H1 (cell line): ENCODE results near the gene PET100. TPM values are rescaled to one million over a fixed set of nuclear protein-coding genes. Genes with fewer than 3 reads are reported as not detected.

Experiments used
- CTCF ChIA-PET: fragments of 300-600 bp; sonication (Branson Sonifier 250); formaldehyde crosslinking; loops from one replicate; lab custom pipeline; 2021; ENCODE audit not compliant: partially characterized antibody; lab: Charles Lee
- POLR2A ChIA-PET: fragments of 300-600 bp; sonication (Branson Sonifier 250); formaldehyde crosslinking; loops from one replicate; lab custom pipeline; 2021; ENCODE audit warnings: inconsistent platforms; ENCODE audit not compliant: partially characterized antibody; lab: Charles Lee
- DNase-seq, 2 experiments: peaks; one replicate each; pipeline versions ENCODE4 v3.0.0 to v3.0.0-alpha.2; 2010 to 2022; ENCODE audit warnings: low spot score in 2 of 2, low read depth in 1 of 2, mixed read lengths in 1 of 2
- FAIRE-seq: peaks from 2 replicates; lab custom pipeline; 2011; peaks lifted over from hg19 to GRCh38; lab: Jason Lieb, UNC
- H2AFZ ChIP-seq: 2 replicates; pipeline ENCODE4 v1.8.1; 2012; ENCODE audit warnings: low read length, inconsistent platforms
- H2AK5ac ChIP-seq: 2 replicates; pipeline ENCODE4 v1.6.1; 2013; ENCODE audit warnings: low read depth, low read length
- H2BK120ac ChIP-seq: replicated peaks from 2 replicates; pipeline ENCODE3; 2013; ENCODE audit warnings: low read depth, low read length, inconsistent platforms
- H2BK12ac ChIP-seq: 2 replicates; pipeline ENCODE4 v1.6.1; 2013; ENCODE audit warnings: low read depth, low read length
- H2BK15ac ChIP-seq: 2 replicates; pipeline ENCODE4 v1.6.1; 2013; ENCODE audit warnings: low read length
- H2BK20ac ChIP-seq: 2 replicates; pipeline ENCODE4 v1.6.1; 2013; ENCODE audit warnings: low read length
- H2BK5ac ChIP-seq: 2 replicates; pipeline ENCODE4 v1.6.1; 2013; ENCODE audit warnings: low read depth, low read length
- H3K14ac ChIP-seq: 2 replicates; pipeline ENCODE4 v1.6.1; 2013; ENCODE audit warnings: inconsistent platforms; ENCODE audit not compliant: insufficient read length
- H3K18ac ChIP-seq: 2 replicates; pipeline ENCODE4 v1.6.1; 2013; ENCODE audit warnings: low read length; ENCODE audit errors: extremely low read depth
- H3K23ac ChIP-seq: 2 replicates; pipeline ENCODE4 v1.6.1; 2013; ENCODE audit warnings: inconsistent platforms; ENCODE audit not compliant: insufficient read length
- H3K23me2 ChIP-seq: 2 replicates; pipeline ENCODE4 v1.6.1; 2013; ENCODE audit warnings: low read depth, low read length
- H3K27ac ChIP-seq: 2 replicates; pipeline ENCODE4 v1.6.1; 2011; ENCODE audit warnings: low read depth, low read length, inconsistent platforms
- H3K27me3 ChIP-seq, 4 experiments: replicated peaks in 1 of 4; 1 replicate in 1 of 4; 2 replicates in 3 of 4; pipeline versions ENCODE4 v1.6.1 to v1.8.1; 2011 to 2013; ENCODE audit warnings: low read length in 3 of 4, mild to moderate bottlenecking in 3 of 4, inconsistent platforms in 2 of 4, mixed read lengths in 2 of 4, moderate library complexity in 1 of 4; ENCODE audit not compliant: control insufficient read depth in 3 of 4, insufficient read depth in 3 of 4; ENCODE audit errors: extremely low read depth in 1 of 4
- H3K36me3 ChIP-seq, 4 experiments: 2 replicates each; pipeline versions ENCODE4 v1.6.1 to v1.8.1; 2011 to 2013; ENCODE audit warnings: mild to moderate bottlenecking in 4 of 4, low read length in 3 of 4, moderate library complexity in 2 of 4, control low read depth in 1 of 4, inconsistent platforms in 1 of 4; ENCODE audit not compliant: insufficient read depth in 4 of 4, control insufficient read depth in 2 of 4
- H3K4ac ChIP-seq: replicated peaks from 2 replicates; pipeline ENCODE3; 2013; ENCODE audit warnings: low read length, low read depth, mixed read lengths, inconsistent platforms; ENCODE audit not compliant: insufficient read length
- H3K4me1 ChIP-seq, 4 experiments: replicated peaks in 1 of 4; 1 replicate in 1 of 4; 2 replicates in 3 of 4; pipeline versions ENCODE4 v1.6.1 to v1.8.1; 2011 to 2013; ENCODE audit warnings: low read length in 3 of 4, inconsistent platforms in 2 of 4, mixed read lengths in 1 of 4; ENCODE audit not compliant: insufficient read depth in 4 of 4, control insufficient read depth in 3 of 4
- H3K4me2 ChIP-seq, 2 experiments: 2 replicates each; pipeline versions ENCODE4 v1.6.1 to v1.8.1; 2011 to 2013; ENCODE audit warnings: low read depth in 2 of 2, low read length in 2 of 2, control low read depth in 1 of 2, inconsistent platforms in 1 of 2, mild to moderate bottlenecking in 1 of 2; ENCODE audit not compliant: insufficient read depth in 1 of 2
- H3K4me3 ChIP-seq, 4 experiments: fragments of 200-600, 300-600 bp in 1 of 4; sonication (generic), shearing (Covaris generic), sonication (Bioruptor Twin) in 1 of 4; 2 replicates each; pipeline versions ENCODE4 v1.5.1 to v1.8.1; 2011 to 2016; ENCODE audit warnings: low read length in 4 of 4, low read depth in 3 of 4, control low read depth in 2 of 4, inconsistent platforms in 2 of 4, mild to moderate bottlenecking in 2 of 4, mixed read lengths in 1 of 4, moderate library complexity in 1 of 4; ENCODE audit not compliant: insufficient read depth in 2 of 4; ENCODE audit errors: extremely low read depth in 1 of 4
- H3K56ac ChIP-seq: replicated peaks from 2 replicates; pipeline ENCODE3; 2013; ENCODE audit warnings: low read depth, mild to moderate bottlenecking, mixed read lengths, low read length, inconsistent platforms; ENCODE audit not compliant: insufficient read length
- H3K79me1 ChIP-seq: 2 replicates; pipeline ENCODE4 v1.6.1; 2013; ENCODE audit warnings: low read depth, low read length, control low read depth
- H3K79me2 ChIP-seq, 2 experiments: 2 replicates each; pipeline versions ENCODE4 v1.6.1 to v1.8.1; 2012 to 2013; ENCODE audit warnings: low read length in 2 of 2, mild to moderate bottlenecking in 2 of 2, inconsistent platforms in 1 of 2; ENCODE audit not compliant: insufficient read depth in 2 of 2, control insufficient read depth in 1 of 2
- H3K9ac ChIP-seq, 4 experiments: replicated peaks in 1 of 4; 1 replicate in 1 of 4; 2 replicates in 3 of 4; pipeline versions ENCODE4 v1.6.1 to v1.8.1; 2011 to 2013; ENCODE audit warnings: low read depth in 3 of 4, low read length in 3 of 4, control low read depth in 2 of 4, mild to moderate bottlenecking in 2 of 4, moderate library complexity in 2 of 4, inconsistent platforms in 1 of 4; ENCODE audit errors: extremely low read depth in 1 of 4
- H3K9me3 ChIP-seq, 2 experiments: 2 replicates each; pipeline versions ENCODE4 v1.6.1 to v1.8.1; 2012 to 2013; ENCODE audit warnings: mild to moderate bottlenecking in 2 of 2, moderate library complexity in 2 of 2, control low read depth in 1 of 2, inconsistent platforms in 1 of 2, low read depth in 1 of 2, low read length in 1 of 2, mixed read lengths in 1 of 2; ENCODE audit not compliant: insufficient read depth in 2 of 2
- H4K20me1 ChIP-seq, 2 experiments: replicated peaks in 1 of 2; 2 replicates each; pipeline versions ENCODE3 to v1.8.1; 2011 to 2013; ENCODE audit warnings: inconsistent platforms in 2 of 2, low read length in 2 of 2, mild to moderate bottlenecking in 1 of 2; ENCODE audit not compliant: insufficient read depth in 2 of 2, control insufficient read depth in 1 of 2
- H4K5ac ChIP-seq: 2 replicates; pipeline ENCODE4 v1.6.1; 2013; ENCODE audit warnings: low read length, low read depth, mixed read lengths, inconsistent platforms; ENCODE audit not compliant: insufficient read length
- H4K8ac ChIP-seq: 2 replicates; pipeline ENCODE4 v1.8.0; 2013; ENCODE audit warnings: mild to moderate bottlenecking, moderate library complexity, low read length, inconsistent platforms; ENCODE audit not compliant: insufficient read depth; ENCODE audit errors: extremely low read depth
- H4K91ac ChIP-seq: replicated peaks from 2 replicates; pipeline ENCODE3; 2013; ENCODE audit warnings: low read length, mixed read lengths, inconsistent platforms; ENCODE audit not compliant: insufficient read length
- CHD2 ChIP-seq: IDR thresholded peaks from 2 replicates; pipeline ENCODE4 v1.6.1; 2012; ENCODE audit warnings: low read length, improper control_type of control experiment
- CREB1 ChIP-seq: IDR thresholded peaks from 2 replicates; pipeline ENCODE4 v1.6.1; 2012; ENCODE audit warnings: inconsistent platforms
- NANOG ChIP-seq: IDR thresholded peaks from 2 replicates; pipeline ENCODE4 v1.6.1; 2011; ENCODE audit warnings: low read length, low read depth, mild to moderate bottlenecking, inconsistent platforms; ENCODE audit not compliant: insufficient read depth, poor library complexity, severe bottlenecking
- POLR2A ChIP-seq, 2 experiments: IDR thresholded peaks; 1 replicate in 1 of 2; 2 replicates in 1 of 2; pipeline ENCODE4 v1.6.1; 2011; ENCODE audit warnings: low read depth in 2 of 2, low read length in 2 of 2, mild to moderate bottlenecking in 2 of 2; ENCODE audit errors: control extremely low read depth in 1 of 2
- POLR2AphosphoS5 ChIP-seq: IDR thresholded peaks from 2 replicates; pipeline ENCODE4 v1.6.1; 2011; ENCODE audit warnings: low read depth, low read length
- RAD21 ChIP-seq, 2 experiments: IDR thresholded peaks in 1 of 2; conservative IDR thresholded peaks in 1 of 2; 2 replicates each; pipeline ENCODE4 v1.6.1; 2011; ENCODE audit warnings: low read depth in 2 of 2, low read length in 2 of 2, improper control_type of control experiment in 1 of 2, inconsistent platforms in 1 of 2, mild to moderate bottlenecking in 1 of 2, moderate library complexity in 1 of 2
- SRF ChIP-seq: IDR thresholded peaks from 2 replicates; pipeline ENCODE4 v1.6.1; 2011; ENCODE audit warnings: mild to moderate bottlenecking, low read depth, low read length, moderate library complexity
- TCF12 ChIP-seq: IDR thresholded peaks from 2 replicates; pipeline ENCODE4 v1.6.1; 2011; ENCODE audit warnings: low read depth, mild to moderate bottlenecking, low read length
- TEAD4 ChIP-seq: IDR thresholded peaks from 2 replicates; pipeline ENCODE4 v1.6.1; 2012; ENCODE audit warnings: low read depth, low read length, inconsistent platforms, mixed read lengths
- YY1 ChIP-seq: IDR thresholded peaks from 2 replicates; pipeline ENCODE4 v1.6.1; 2011; ENCODE audit warnings: low read depth, mild to moderate bottlenecking, low read length
- WGBS, 2 experiments: shearing (Covaris generic) in 1 of 2; methylation state at CpG; one replicate each; pipeline versions ENCODE4 v1.1.6 to v1.1.7; 2013 to 2015; ENCODE audit warnings: low lambda C conversion rate in 2 of 2, mixed read lengths in 2 of 2, inconsistent platforms in 1 of 2, low coverage in 1 of 2, missing lambda C conversion rate in 1 of 2; ENCODE audit not compliant: insufficient replicate concordance in 2 of 2, insufficient coverage in 1 of 2, insufficient read length in 1 of 2; ENCODE audit errors: extremely low coverage in 1 of 2, missing lambda C conversion rate in 1 of 2; 5-methylcytosine and 5-hydroxymethylcytosine counted together
- polyA plus RNA-seq, 7 experiments: library from polyadenylated mRNA; depleted of rRNA in 3 of 7; stranded (reverse) in 5 of 7; unstranded in 2 of 7; fragments of >200 nt in 5 of 7; fragments of 200-250 nt in 2 of 7; gene quantifications; 1 replicate in 5 of 7; 2 replicates in 1 of 7; 4 replicates in 1 of 7; pipeline versions ENCODE4 v1.2.1 to v1.2.3, GENCODE V29; 2011 to 2013; ENCODE audit warnings: missing spikeins in 2 of 7, mixed read lengths in 2 of 7
- total RNA-seq: library from RNA; stranded (reverse); fragmentation: NEBNext Ultra II Directional; extraction: Animal tissue kit (Norgen Biotek cat#: 25700); gene quantifications from 2 replicates; pipeline ENCODE4 v1.2.1, GENCODE V29; 2021
- TF ChIP-seq, protein P1 (sequence below), 3 experiments: IDR thresholded peaks; 1 replicate in 2 of 3; 2 replicates in 1 of 3; pipeline versions ENCODE4 v1.5.1 to v1.6.1; 2011; ENCODE audit warnings: low read length in 3 of 3, mild to moderate bottlenecking in 3 of 3, inconsistent platforms in 2 of 3, low read depth in 1 of 3, moderate library complexity in 1 of 3; ENCODE audit not compliant: insufficient read depth in 1 of 3; ENCODE audit errors: control extremely low read depth in 1 of 3
- TF ChIP-seq, protein P2 (sequence below): IDR thresholded peaks from 2 replicates; pipeline ENCODE4 v1.6.1; 2012; ENCODE audit warnings: inconsistent platforms

Gene PET100
- total and polyA plus RNA-seq, 2 of the 8 experiments (the other 6 are each of a cell fraction or from before 2014, with no cell fraction given): 80.8 to 105 TPM

DNA sequence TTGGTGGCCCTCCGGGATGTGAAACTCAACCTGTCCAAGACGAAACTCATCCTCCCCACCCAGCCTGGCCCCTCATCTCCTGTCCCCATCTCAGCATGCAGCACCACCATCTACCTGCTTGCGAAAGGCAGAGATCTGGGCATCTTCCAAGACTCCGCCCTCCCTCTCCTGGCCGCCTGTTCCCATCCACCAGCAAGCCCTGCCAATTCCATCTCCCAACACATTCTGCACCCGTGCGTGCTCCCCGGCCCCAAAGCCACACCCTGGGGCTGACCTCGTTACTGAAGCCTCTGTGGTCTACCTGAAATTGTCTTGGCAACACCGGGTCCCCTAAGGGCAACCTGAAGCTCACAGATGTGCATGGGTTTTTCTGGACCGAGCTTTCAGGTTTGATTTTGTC, 47.1 kb upstream of the PET100 start:
- WGBS, 2 experiments: 69% methylated on average over 11 of the region's 11 CpGs; no CpG with 5 or more reads in 1 of the 2 experiments
- ChIA-PET POLR2A (no interaction called here), CTCF (interaction anchor here (0.6 to 1.2 kb wide), 3 partner anchors 9 to 275 kb away, joined by 3 read pairs; no protein-coding TSS in a partner anchor)
- no peak for TF ChIP-seq TCF12
- TF ChIP-seq POLR2A (IDR thresholded peaks at IDR 0.05; ENCODE audit: control extremely low read depth in 1 of 2, low read depth in 2 of 2, low read length in 2 of 2): no peak
- TF ChIP-seq, protein P1, sequence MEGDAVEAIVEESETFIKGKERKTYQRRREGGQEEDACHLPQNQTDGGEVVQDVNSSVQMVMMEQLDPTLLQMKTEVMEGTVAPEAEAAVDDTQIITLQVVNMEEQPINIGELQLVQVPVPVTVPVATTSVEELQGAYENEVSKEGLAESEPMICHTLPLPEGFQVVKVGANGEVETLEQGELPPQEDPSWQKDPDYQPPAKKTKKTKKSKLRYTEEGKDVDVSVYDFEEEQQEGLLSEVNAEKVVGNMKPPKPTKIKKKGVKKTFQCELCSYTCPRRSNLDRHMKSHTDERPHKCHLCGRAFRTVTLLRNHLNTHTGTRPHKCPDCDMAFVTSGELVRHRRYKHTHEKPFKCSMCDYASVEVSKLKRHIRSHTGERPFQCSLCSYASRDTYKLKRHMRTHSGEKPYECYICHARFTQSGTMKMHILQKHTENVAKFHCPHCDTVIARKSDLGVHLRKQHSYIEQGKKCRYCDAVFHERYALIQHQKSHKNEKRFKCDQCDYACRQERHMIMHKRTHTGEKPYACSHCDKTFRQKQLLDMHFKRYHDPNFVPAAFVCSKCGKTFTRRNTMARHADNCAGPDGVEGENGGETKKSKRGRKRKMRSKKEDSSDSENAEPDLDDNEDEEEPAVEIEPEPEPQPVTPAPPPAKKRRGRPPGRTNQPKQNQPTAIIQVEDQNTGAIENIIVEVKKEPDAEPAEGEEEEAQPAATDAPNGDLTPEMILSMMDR (IDR thresholded peaks at IDR 0.05; ENCODE audit: control extremely low read depth in 1 of 3, insufficient read depth in 1 of 3, low read depth in 1 of 3, low read length in 3 of 3): no peak
- TF ChIP-seq SRF: no peak
- TF ChIP-seq POLR2AphosphoS5: no peak
- TF ChIP-seq NANOG: no peak
- no peak for TF ChIP-seq TEAD4
- TF ChIP-seq YY1: no peak
- TF ChIP-seq, protein P2, sequence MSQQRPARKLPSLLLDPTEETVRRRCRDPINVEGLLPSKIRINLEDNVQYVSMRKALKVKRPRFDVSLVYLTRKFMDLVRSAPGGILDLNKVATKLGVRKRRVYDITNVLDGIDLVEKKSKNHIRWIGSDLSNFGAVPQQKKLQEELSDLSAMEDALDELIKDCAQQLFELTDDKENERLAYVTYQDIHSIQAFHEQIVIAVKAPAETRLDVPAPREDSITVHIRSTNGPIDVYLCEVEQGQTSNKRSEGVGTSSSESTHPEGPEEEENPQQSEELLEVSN: no peak
- TF ChIP-seq CHD2: no peak
- TF ChIP-seq RAD21 (IDR thresholded peaks at IDR 0.05 in 1 of 2, conservative IDR thresholded peaks at IDR 0.05 in 1 of 2; ENCODE audit: low read depth in 2 of 2, low read length in 2 of 2): no peak
- no peak for TF ChIP-seq CREB1

More for the DNA sequence above, 47.1 kb upstream of the PET100 start:
- no peaks in the 10 kb centered on the region for H3K9me3 ChIP-seq
- no peak overlapping the region for H3K4me2 ChIP-seq
- no peaks in the 10 kb centered on the region for H3K79me2 ChIP-seq
- H2AK5ac ChIP-seq: no peak overlapping the region
- H2BK5ac ChIP-seq: no peak overlapping the region
- H3K36me3 ChIP-seq: no peaks in the 10 kb centered on the region
- H3K79me1 ChIP-seq: no peaks in the 10 kb centered on the region
- FAIRE-seq (no peak), DNase-seq (no peak)
- H3K4me1 ChIP-seq: no peaks in the 10 kb centered on the region
- H4K91ac ChIP-seq: peak overlapping the region; percentile 40
- no peak overlapping the region for H4K8ac ChIP-seq
- no peak overlapping the region for H3K4ac ChIP-seq
- H2BK120ac ChIP-seq: no peak overlapping the region
- no peak overlapping the region for H3K4me3 ChIP-seq
- H2BK20ac ChIP-seq: no peak overlapping the region
- H3K27me3 ChIP-seq: 0 out of 7 replicates have a peak, but pooled peaks cover 0 to 2% (median 0%) of the 10 kb centered on the region in 4 experiments
- no peak overlapping the region for H3K23ac ChIP-seq
- no peak overlapping the region for H3K9ac ChIP-seq
- no peak overlapping the region for H4K5ac ChIP-seq
- H4K20me1 ChIP-seq: no peaks in the 10 kb centered on the region
- H3K23me2 ChIP-seq: no peaks in the 10 kb centered on the region
- H2BK15ac ChIP-seq: no peak overlapping the region
- no peak overlapping the region for H3K56ac ChIP-seq
- H3K27ac ChIP-seq: no peak overlapping the region
- no peak overlapping the region for H2AFZ ChIP-seq
- no peak overlapping the region for H3K14ac ChIP-seq
- H3K18ac ChIP-seq: no peak overlapping the region
- no peak overlapping the region for H2BK12ac ChIP-seq
